ENCODE results near the gene MED26. TPM values are rescaled to one million over a fixed set of nuclear protein-coding genes. Genes with fewer than 3 reads are reported as not detected.

Gene MED26
- total and polyA plus RNA-seq, 2 of the 8 experiments (the other 6 are each of a cell fraction or from before 2014, with no cell fraction given): 5.3 to 10.7 TPM

DNA sequence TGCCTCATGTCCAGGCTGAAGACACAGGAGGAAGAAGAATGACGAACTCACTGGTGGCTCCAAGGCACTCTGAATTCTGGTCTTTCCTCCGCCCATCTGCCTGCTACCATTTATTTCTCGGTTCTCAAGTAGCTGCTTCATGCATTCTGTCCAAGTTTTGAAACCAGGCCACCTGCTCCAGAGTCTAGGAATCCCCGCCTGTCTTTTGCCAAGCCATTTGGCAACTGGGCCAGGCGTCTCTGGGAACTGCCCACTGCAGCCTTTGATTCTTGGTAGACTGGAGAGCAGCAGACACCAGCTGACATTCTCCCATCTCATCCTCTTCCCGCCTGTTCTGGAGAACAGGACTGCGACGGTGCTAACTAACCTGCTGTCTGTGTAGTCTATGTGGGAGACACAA, 66.6 kb downstream of the MED26 start:
- H4K5ac ChIP-seq (ENCODE audit: insufficient read length, low read depth, low read length): no peak overlapping the region
- H3K23me2 ChIP-seq (ENCODE audit: low read depth, low read length): no peaks in the 10 kb centered on the region
- H3K4me3 ChIP-seq (ENCODE audit: extremely low read depth in 1 of 4, insufficient read depth in 2 of 4, low read depth in 3 of 4, low read length in 4 of 4): no peak overlapping the region
- no peak overlapping the region for H2BK15ac ChIP-seq (ENCODE audit: low read length)
- ChIA-PET CTCF (ENCODE audit: partially characterized antibody) (no interaction called here), POLR2A (ENCODE audit: partially characterized antibody) (interaction anchor here (1.5 to 1.7 kb wide), 2 partner anchors 11 to 13 kb away, joined by 3 read pairs; no protein-coding TSS in a partner anchor)
- no peak overlapping the region for H3K9ac ChIP-seq (replicated peaks in 1 of 4; ENCODE audit: extremely low read depth in 1 of 4, low read depth in 3 of 4, low read length in 3 of 4)
- FAIRE-seq: no peak
- no peak overlapping the region for H3K23ac ChIP-seq (ENCODE audit: insufficient read length)
- H4K91ac ChIP-seq (replicated peaks; ENCODE audit: insufficient read length, low read length): no peak overlapping the region
- no peaks in the 10 kb centered on the region; the same call in 1 of the 2 replicates for H3K79me1 ChIP-seq (ENCODE audit: low read depth, low read length)
- no peak overlapping the region for H2AFZ ChIP-seq (ENCODE audit: low read length)
- H4K20me1 ChIP-seq (replicated peaks in 1 of 2; ENCODE audit: control insufficient read depth in 1 of 2, insufficient read depth in 2 of 2, low read length in 2 of 2): peaks cover 0 to 4% of the 10 kb centered on the region in 2 experiments
- no peaks in the 10 kb centered on the region for H3K9me3 ChIP-seq (ENCODE audit: insufficient read depth in 2 of 2, low read depth in 1 of 2, low read length in 1 of 2)
- H3K4me2 ChIP-seq (ENCODE audit: insufficient read depth in 1 of 2, low read depth in 2 of 2, low read length in 2 of 2): no peak overlapping the region
- no peak overlapping the region for H2BK20ac ChIP-seq (ENCODE audit: low read length)
- DNase-seq (ENCODE audit: low read depth in 1 of 2, low spot score in 2 of 2): no peak
- no peaks in the 10 kb centered on the region; a peak in 1 of 7 replicates for H3K27me3 ChIP-seq (replicated peaks in 1 of 4; ENCODE audit: control insufficient read depth in 3 of 4, extremely low read depth in 1 of 4, insufficient read depth in 3 of 4, low read length in 3 of 4)
- H3K79me2 ChIP-seq (ENCODE audit: control insufficient read depth in 1 of 2, insufficient read depth in 2 of 2, low read length in 2 of 2): no peaks in the 10 kb centered on the region
- no peak overlapping the region for H3K4ac ChIP-seq (replicated peaks; ENCODE audit: insufficient read length, low read depth, low read length)
- TF ChIP-seq BCL11A (IDR thresholded peaks at IDR 0.05; ENCODE audit: low read depth in 2 of 2, low read length in 2 of 2) (no peak), KDM4A (IDR thresholded peaks at IDR 0.05; ENCODE audit: low read depth, low read length, severe bottlenecking) (no peak), GTF2F1 (IDR thresholded peaks at IDR 0.05; ENCODE audit: borderline replicate concordance, low read depth, low read length) (no peak), HDAC2 (IDR thresholded peaks at IDR 0.05; ENCODE audit: borderline replicate concordance in 1 of 2, low read depth in 2 of 2, low read length in 2 of 2) (no peak), RXRA (IDR thresholded peaks at IDR 0.05; ENCODE audit: insufficient read depth, low read depth, low read length) (no peak)
- TF ChIP-seq, protein P1, sequence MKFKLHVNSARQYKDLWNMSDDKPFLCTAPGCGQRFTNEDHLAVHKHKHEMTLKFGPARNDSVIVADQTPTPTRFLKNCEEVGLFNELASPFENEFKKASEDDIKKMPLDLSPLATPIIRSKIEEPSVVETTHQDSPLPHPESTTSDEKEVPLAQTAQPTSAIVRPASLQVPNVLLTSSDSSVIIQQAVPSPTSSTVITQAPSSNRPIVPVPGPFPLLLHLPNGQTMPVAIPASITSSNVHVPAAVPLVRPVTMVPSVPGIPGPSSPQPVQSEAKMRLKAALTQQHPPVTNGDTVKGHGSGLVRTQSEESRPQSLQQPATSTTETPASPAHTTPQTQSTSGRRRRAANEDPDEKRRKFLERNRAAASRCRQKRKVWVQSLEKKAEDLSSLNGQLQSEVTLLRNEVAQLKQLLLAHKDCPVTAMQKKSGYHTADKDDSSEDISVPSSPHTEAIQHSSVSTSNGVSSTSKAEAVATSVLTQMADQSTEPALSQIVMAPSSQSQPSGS (IDR thresholded peaks at IDR 0.05; ENCODE audit: low read length): no peak
- TF ChIP-seq, protein P2, sequence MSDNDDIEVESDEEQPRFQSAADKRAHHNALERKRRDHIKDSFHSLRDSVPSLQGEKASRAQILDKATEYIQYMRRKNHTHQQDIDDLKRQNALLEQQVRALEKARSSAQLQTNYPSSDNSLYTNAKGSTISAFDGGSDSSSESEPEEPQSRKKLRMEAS (IDR thresholded peaks at IDR 0.05): no peak
- H4K8ac ChIP-seq (ENCODE audit: extremely low read depth, insufficient read depth, low read length): no peak overlapping the region
- no peak overlapping the region for H3K18ac ChIP-seq (ENCODE audit: extremely low read depth, low read length)
- H3K27ac ChIP-seq (ENCODE audit: low read depth, low read length): no peak overlapping the region
- H3K56ac ChIP-seq (replicated peaks; ENCODE audit: insufficient read length, low read depth, low read length): no peak overlapping the region
- peaks cover 11 to 40% (median 15%) of the 10 kb centered on the region in 4 experiments for H3K36me3 ChIP-seq (ENCODE audit: control insufficient read depth in 2 of 4, insufficient read depth in 4 of 4, low read length in 3 of 4)
- no peak overlapping the region for H2BK12ac ChIP-seq (ENCODE audit: low read depth, low read length)
- no peaks in the 10 kb centered on the region for H3K4me1 ChIP-seq (replicated peaks in 1 of 4; ENCODE audit: control insufficient read depth in 3 of 4, insufficient read depth in 4 of 4, low read length in 3 of 4)
- H2AK5ac ChIP-seq (ENCODE audit: low read depth, low read length): no peak overlapping the region
- 91% methylated on average over 8 of the region's 8 CpGs; no CpG with 5 or more reads in 1 of the 2 experiments for WGBS, 2 experiments (ENCODE audit: extremely low coverage in 1 of 2, insufficient coverage in 1 of 2, insufficient read length in 1 of 2, insufficient replicate concordance in 2 of 2, low coverage in 1 of 2, low lambda C conversion rate in 2 of 2, missing lambda C conversion rate in 1 of 2)
- H3K14ac ChIP-seq (ENCODE audit: insufficient read length): no peak overlapping the region
- H2BK5ac ChIP-seq (ENCODE audit: low read depth, low read length): no peak overlapping the region
- no peak overlapping the region for H2BK120ac ChIP-seq (replicated peaks; ENCODE audit: low read depth, low read length)

Measured in H1 (cell line).